HG02763 (cell line): ENCODE results near the gene RPL27.

Experiments
- ATAC-seq: cut with Tn5 transposase; IDR thresholded peaks from one replicate; pipeline ENCODE4 v1.9.1; 2021; ENCODE audit warnings: mild to moderate bottlenecking, moderate library complexity; ENCODE audit not compliant: unreplicated experiment

Gene RPL27

DNA sequence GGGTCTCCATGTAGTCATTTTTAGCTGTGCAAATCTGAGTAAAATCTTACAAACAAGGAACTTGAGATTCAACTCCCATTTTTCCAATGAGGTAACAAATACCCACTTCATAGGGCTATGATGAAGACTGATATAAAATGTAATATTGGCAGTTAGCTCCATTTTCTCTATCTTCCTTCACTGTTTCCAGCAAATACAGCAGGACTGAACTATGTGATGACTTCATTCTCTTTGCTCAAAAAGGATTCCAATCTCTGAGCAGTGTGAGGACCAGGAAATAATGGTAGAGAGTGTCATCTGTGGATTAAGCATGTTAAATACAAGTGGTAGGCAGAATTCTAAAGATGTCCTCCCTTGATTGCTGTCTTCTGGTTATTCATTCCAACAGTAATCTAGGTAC is 45.1 kb downstream of the RPL27 start:
- ATAC-seq, result no peak

DNA sequence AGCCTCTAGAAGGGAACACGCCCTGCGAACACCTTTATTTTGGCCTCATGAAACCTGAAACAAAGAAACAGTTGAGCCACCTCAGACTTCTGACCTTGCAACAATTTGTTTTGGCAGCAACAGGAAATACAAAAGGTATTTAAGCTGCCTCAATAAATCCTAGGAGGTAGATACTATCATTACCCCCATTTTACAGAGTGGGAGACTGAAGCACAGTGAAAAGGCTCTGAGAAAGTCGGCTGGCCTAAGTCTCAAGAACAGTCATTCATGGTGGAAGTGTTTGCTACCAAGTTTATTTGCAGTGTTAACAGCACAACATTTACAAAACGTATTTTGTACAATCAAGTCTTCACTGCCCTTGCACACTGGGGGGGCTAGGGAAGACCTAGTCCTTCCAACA is 45.8 kb downstream of the RPL27 start:
- no peak for ATAC-seq

DNA sequence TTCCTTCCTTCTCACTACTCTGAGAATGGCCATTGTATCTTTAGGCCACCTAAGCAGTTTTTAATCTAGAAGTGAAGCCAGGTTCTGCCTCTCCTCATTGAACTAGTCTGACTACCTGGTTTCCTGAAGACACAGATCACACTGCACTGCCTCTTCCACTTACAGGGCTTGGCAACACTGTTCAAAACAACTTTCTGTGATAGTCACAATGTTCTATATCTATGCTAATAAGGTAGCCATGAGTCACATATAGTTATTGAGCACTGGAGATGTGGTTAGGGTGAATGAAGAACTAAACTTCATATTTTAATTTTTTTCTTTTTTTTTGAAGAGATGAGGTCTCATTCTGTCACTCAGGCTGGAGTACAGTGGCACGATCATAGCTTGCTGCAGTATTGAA is 53.8 kb downstream of the RPL27 start:
- no peak for ATAC-seq
